Adrenal gland (tissue), 12 donors: ENCODE data around the gene MLIP. TPM values are rescaled to one million over a fixed set of nuclear protein-coding genes. Genes with fewer than 3 reads are reported as not detected.

Source experiments
- DNase-seq, 7 donors: peaks; one replicate each; pipeline ENCODE4 v3.0.0-alpha.2; 2019 to 2020
- H3K27ac ChIP-seq, 5 donors: fragments of 200-600 bp; sonication (generic) in 4 of 5; 1 replicate in 3 of 5; 2 replicates in 2 of 5; pipeline versions ENCODE4 v1.5.1 to v1.8.0; 2016 to 2020; ENCODE audit warnings: mild to moderate bottlenecking in 1 of 5
- H3K27me3 ChIP-seq: fragments of 200-600 bp; 2 replicates; pipeline ENCODE4 v1.8.0; 2021
- H3K36me3 ChIP-seq, 2 donors: fragments of 200-600 bp; replicated peaks in 1 of 2; 1 replicate in 1 of 2; 2 replicates in 1 of 2; pipeline versions ENCODE4 v1.5.1 to v1.8.0; 2018 to 2022
- H3K4me1 ChIP-seq, 2 donors: fragments of 200-600 bp; replicated peaks in 1 of 2; 1 replicate in 1 of 2; 2 replicates in 1 of 2; pipeline versions ENCODE4 v1.5.1 to v1.8.0; 2018 to 2021
- H3K4me3 ChIP-seq, 4 donors: fragments of 200-600 bp; sonication (generic) in 3 of 4; one replicate each; pipeline ENCODE4 v1.5.1; 2016 to 2018
- H3K9me3 ChIP-seq, 3 donors: fragments of 200-600 bp; sonication (generic) in 1 of 3; replicated peaks in 1 of 3; 1 replicate in 2 of 3; 2 replicates in 1 of 3; pipeline versions ENCODE4 v1.5.1 to v1.8.0; 2016 to 2021
- POLR2A ChIP-seq, 2 donors: fragments of 450-650 bp; IDR thresholded peaks; one replicate each; pipeline ENCODE4 v1.6.1; 2017; ENCODE audit warnings: antibody characterized with exemption in 2 of 2, mild to moderate bottlenecking in 2 of 2, moderate library complexity in 1 of 2
- WGBS, 4 donors: extraction: QIAGEN DNeasy Blood & Tissue Kit in 2 of 4; methylation state at CpG; one replicate each; pipeline versions ENCODE4 v1.1.5 to v1.1.7; 2013 to 2017; 5-methylcytosine and 5-hydroxymethylcytosine counted together
- intact Hi-C, 2 donors: fragments of 100-400 bp; cut with DNase I; formaldehyde crosslinking; loops; one replicate each; pipeline versions ENCODE4 v1.14.1 to v1.15.0; 2022 to 2023
- polyA plus RNA-seq, 3 donors: library from polyadenylated mRNA; stranded (reverse); fragments of 200-250 nt in 2 of 3; fragments of 350-450 nt in 1 of 3; fragmentation: Illumina TruSeq in 1 of 3; extraction: RNeasy Lipid Tissue Mini Kit (QIAGEN cat#74804) in 1 of 3; gene quantifications; one replicate each; pipeline ENCODE4 v1.2.3, GENCODE V29; 2013 to 2014
- total RNA-seq, 9 donors: library from RNA; depleted of rRNA in 4 of 9; stranded (reverse); fragments of >200 nt in 4 of 9; fragments of 120-200 nt in 1 of 9; fragmentation: NEBNext Ultra II Directional in 1 of 9; extraction: Animal tissue kit (Norgen Biotek cat#: 25700) in 1 of 9; gene quantifications; one replicate each; pipeline versions ENCODE4 v1.1.0 to v1.2.4, GENCODE V29; 2013 to 2023
- TF ChIP-seq, protein P1 (sequence below), 6 experiments: fragments of 450-650 bp in 4 of 6; fragments of 200-600 bp in 2 of 6; sonication (generic) in 1 of 6; IDR thresholded peaks; 1 replicate in 5 of 6; 2 replicates in 1 of 6; pipeline versions ENCODE4 v1.5.1 to v1.8.0; 2016 to 2021; ENCODE audit warnings: antibody characterized with exemption in 6 of 6, mild to moderate bottlenecking in 2 of 6, moderate library complexity in 1 of 6
- donor health status: healthy with polysubstance abuse.
- donor health status: Bipolar disorder and iron deficiency.
- donor health status: DM: yes; HTN: yes; CAD: no.
- donor health status: DM: no; HTN: no; CAD: no.
- donor health status: DM: no; HTN: no; CAD: no.
- donor health status: DM: yes; HTN: yes; CAD: no.

MLIP gene
- total and polyA plus RNA-seq, 12 donors: 0.88 to 9.6 (median 5.0) TPM

GRCh38 chr6:54070025-54070424 lies 41.2 kb upstream of the MLIP start:
- H3K36me3 ChIP-seq: no peaks in the 10 kb centered on the region
- DNase-seq: no peak
- intact Hi-C loops: no loop called here
- WGBS, 4 donors: 31 to 44% (median 36%) methylated on average over 3 of the region's 3 CpGs
- no peaks in the 10 kb centered on the region for H3K9me3 ChIP-seq
- H3K4me3 ChIP-seq: peak overlapping the region in 1 of 4 donors; percentile 34
- H3K27me3 ChIP-seq: no peaks in the 10 kb centered on the region
- peak overlapping the region in 1 of 5 donors; percentile 22 for H3K27ac ChIP-seq
- H3K4me1 ChIP-seq: no peaks in the 10 kb centered on the region
- TF ChIP-seq, protein P1, sequence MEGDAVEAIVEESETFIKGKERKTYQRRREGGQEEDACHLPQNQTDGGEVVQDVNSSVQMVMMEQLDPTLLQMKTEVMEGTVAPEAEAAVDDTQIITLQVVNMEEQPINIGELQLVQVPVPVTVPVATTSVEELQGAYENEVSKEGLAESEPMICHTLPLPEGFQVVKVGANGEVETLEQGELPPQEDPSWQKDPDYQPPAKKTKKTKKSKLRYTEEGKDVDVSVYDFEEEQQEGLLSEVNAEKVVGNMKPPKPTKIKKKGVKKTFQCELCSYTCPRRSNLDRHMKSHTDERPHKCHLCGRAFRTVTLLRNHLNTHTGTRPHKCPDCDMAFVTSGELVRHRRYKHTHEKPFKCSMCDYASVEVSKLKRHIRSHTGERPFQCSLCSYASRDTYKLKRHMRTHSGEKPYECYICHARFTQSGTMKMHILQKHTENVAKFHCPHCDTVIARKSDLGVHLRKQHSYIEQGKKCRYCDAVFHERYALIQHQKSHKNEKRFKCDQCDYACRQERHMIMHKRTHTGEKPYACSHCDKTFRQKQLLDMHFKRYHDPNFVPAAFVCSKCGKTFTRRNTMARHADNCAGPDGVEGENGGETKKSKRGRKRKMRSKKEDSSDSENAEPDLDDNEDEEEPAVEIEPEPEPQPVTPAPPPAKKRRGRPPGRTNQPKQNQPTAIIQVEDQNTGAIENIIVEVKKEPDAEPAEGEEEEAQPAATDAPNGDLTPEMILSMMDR (IDR thresholded peaks at IDR 0.05): no peak
- TF ChIP-seq POLR2A (IDR thresholded peaks at IDR 0.05): no peak

- intact Hi-C loops: no loop called here
- no peaks in the 10 kb centered on the region for H3K4me1 ChIP-seq
- H3K27ac ChIP-seq: no peak overlapping the region
- no peak for DNase-seq
- 84 to 91% (median 88%) methylated on average over 4 of the region's 4 CpGs for WGBS, 4 donors
- no peaks in the 10 kb centered on the region for H3K9me3 ChIP-seq
- no peaks in the 10 kb centered on the region for H3K36me3 ChIP-seq
- no peak overlapping the region for H3K4me3 ChIP-seq
- TF ChIP-seq, protein P1 (IDR thresholded peaks at IDR 0.05): no peak
- no peak for TF ChIP-seq POLR2A (IDR thresholded peaks at IDR 0.05)
- H3K27me3 ChIP-seq: no peaks in the 10 kb centered on the region
Observed at GRCh38 chr6:54071821-54072340, 39.4 kb upstream of the MLIP start.

DNA sequence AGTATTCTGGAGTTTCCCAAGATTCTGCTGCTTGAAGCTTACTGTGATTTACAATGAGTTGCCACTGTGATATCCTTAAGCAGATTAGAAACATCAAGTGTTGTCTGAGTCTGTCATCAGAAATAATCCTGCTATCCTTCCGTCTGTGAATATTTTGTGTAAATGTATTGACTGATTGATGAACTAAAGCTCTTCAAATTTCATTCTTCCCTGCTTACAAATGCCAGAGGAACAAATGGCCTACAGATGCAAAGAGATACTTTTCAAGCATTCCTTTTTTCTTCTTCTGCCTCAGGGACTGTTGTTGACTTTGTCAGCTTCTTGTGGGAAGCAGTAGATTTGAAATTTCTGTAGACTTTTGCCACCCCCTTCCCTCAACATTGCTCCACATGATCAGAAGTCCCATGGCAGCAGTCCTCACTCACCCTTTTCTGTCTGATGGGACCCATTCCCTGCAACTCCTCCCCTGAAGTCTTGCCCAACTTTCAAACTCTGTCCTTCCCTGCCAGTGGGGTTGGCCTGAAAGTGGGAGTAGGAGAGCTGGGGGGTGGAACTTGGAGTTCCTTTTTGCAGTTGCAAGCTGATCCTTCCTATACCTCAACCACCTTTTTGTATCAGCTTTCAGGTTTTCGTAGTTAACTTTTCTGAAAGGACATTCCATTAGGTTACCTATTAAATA lies 38.5 kb upstream of the MLIP start:
- intact Hi-C loops: no loop called here

DNA sequence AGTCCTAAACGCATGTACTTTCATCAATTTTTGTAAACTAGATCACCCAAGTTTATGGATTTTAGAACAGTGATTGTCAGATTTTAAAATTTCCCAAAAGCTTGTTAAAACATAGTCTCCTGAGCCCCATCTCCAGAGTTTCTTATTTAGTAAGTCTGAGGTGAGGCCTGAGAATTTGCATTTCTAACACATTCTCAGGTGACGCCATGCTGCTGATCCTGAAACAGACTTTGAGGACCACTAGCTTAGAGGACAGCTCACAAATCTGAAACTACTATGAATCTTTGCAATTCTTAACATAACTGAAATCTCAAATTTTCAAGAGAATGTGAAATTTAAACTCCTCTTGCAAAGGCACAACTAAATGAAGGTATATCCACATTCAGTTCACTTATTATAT lies 37.8 kb upstream of the MLIP start:
- intact Hi-C loops: no loop called here
- Histone ChIP-seq H3K4me1 (no peaks in the 10 kb centered on the region), H3K36me3 (no peaks in the 10 kb centered on the region), H3K9me3 (no peaks in the 10 kb centered on the region), H3K27me3 (no peaks in the 10 kb centered on the region), H3K27ac (no peak overlapping the region), H3K4me3 (no peak overlapping the region)
- TF ChIP-seq, protein P1 (IDR thresholded peaks at IDR 0.05): no peak
- TF ChIP-seq POLR2A (IDR thresholded peaks at IDR 0.05): no peak
- 94 to 96% (median 95%) methylated on average over 2 of the region's 2 CpGs for WGBS, 4 donors
- DNase-seq: no peak

More for the DNA sequence above, 38.5 kb upstream of the MLIP start:
- H3K36me3 ChIP-seq: no peaks in the 10 kb centered on the region
- 86 to 95% (median 92%) methylated on average over 2 of the region's 2 CpGs for WGBS, 4 donors
- no peaks in the 10 kb centered on the region for H3K4me1 ChIP-seq
- H3K4me3 ChIP-seq: no peak overlapping the region
- TF ChIP-seq POLR2A (IDR thresholded peaks at IDR 0.05): no peak
- TF ChIP-seq, protein P1 (IDR thresholded peaks at IDR 0.05): no peak
- no peaks in the 10 kb centered on the region for H3K9me3 ChIP-seq
- no peaks in the 10 kb centered on the region for H3K27me3 ChIP-seq
- no peak for DNase-seq
- no peak overlapping the region for H3K27ac ChIP-seq
